ENCODE measurements around the gene MYOF. TPM values are rescaled to one million over a fixed set of nuclear protein-coding genes. Genes with fewer than 3 reads are reported as not detected.

MYOF gene
- total RNA-seq, 2 donors from 2014 or later, result 106 to 110 TPM

Other genes with a start within 250 kb of the MYOF start
- 1 to 10 TPM; 2.0 to 7.4 TPM for gene CEP55, start 14.3 kb upstream of the MYOF start, total RNA-seq
- gene FFAR4, start 84.3 kb upstream of the MYOF start, total RNA-seq, result 10 to 100 TPM; 36.9 to 44.4 TPM
- 10 to 100 TPM in 1 of 2 donors, 1 to 10 TPM in 1; 8.3 to 10.1 TPM for gene RBP4, start 118.9 kb upstream of the MYOF start, total RNA-seq
- gene PDE6C, start 130.2 kb upstream of the MYOF start, total RNA-seq, result not detected
- gene FRA10AC1, start 220.3 kb upstream of the MYOF start, total RNA-seq, result 10 to 100 TPM in 1 of 2 donors, 1 to 10 TPM in 1; 8.3 to 14.6 TPM

All from left colon (tissue), 2 donors.